HepG2 (cell line): ENCODE data around the gene SH3BGRL2.

Source experiments
- CHCHD3 ChIP-seq: sonication (generic); formaldehyde crosslinking; IDR thresholded peaks from 2 replicates; pipeline ENCODE4 v1.8.0; 2022; ENCODE audit warnings: mild to moderate bottlenecking, missing genetic modification reagents, moderate library complexity
- CTCF ChIP-seq: sonication (generic); formaldehyde crosslinking; IDR thresholded peaks from 2 replicates; pipeline ENCODE4 v1.5.0; 2020; ENCODE audit warnings: mild to moderate bottlenecking, missing genetic modification reagents, moderate library complexity
- EZH2 ChIP-seq: conservative IDR thresholded peaks from 2 replicates; pipeline ENCODE4 v1.6.1; 2012; ENCODE audit warnings: mild to moderate bottlenecking, low read depth, low read length, moderate library complexity
- MEF2D ChIP-seq: sonication (generic); formaldehyde crosslinking; IDR thresholded peaks from 2 replicates; pipeline ENCODE4 v1.5.1; 2020; ENCODE audit warnings: mild to moderate bottlenecking, missing genetic modification reagents
- MTA3 ChIP-seq: sonication (generic); formaldehyde crosslinking; IDR thresholded peaks from 2 replicates; pipeline ENCODE4 v1.4.0; 2020; ENCODE audit warnings: missing genetic modification reagents
- SUZ12 ChIP-seq: fragments of 150-350 bp; IDR thresholded peaks from 2 replicates; pipeline ENCODE4 v1.6.1; 2014; ENCODE audit warnings: low read depth, low read length
- XBP1 ChIP-seq: sonication (generic); formaldehyde crosslinking; IDR thresholded peaks from 2 replicates; pipeline ENCODE4 v1.5.0; 2020; ENCODE audit warnings: missing genetic modification reagents
- ZNF737 ChIP-seq: sonication (generic); formaldehyde crosslinking; IDR thresholded peaks from 2 replicates; pipeline ENCODE4 v1.5.0; 2020; ENCODE audit warnings: missing genetic modification reagents, mild to moderate bottlenecking, borderline replicate concordance

- no peak for TF ChIP-seq MTA3 (CRISPR knock-in tag)
- no peak for TF ChIP-seq CTCF
- no peak for TF ChIP-seq SUZ12
- no peak for TF ChIP-seq EZH2
- no peak for TF ChIP-seq MEF2D (CRISPR knock-in tag)
- TF ChIP-seq XBP1, result no peak
- TF ChIP-seq ZNF737 (CRISPR knock-in tag), result no peak
- TF ChIP-seq CHCHD3, result no peak
These were observed 2.5 kb upstream of the SH3BGRL2 start for GRCh38 chr6:79628466-79629288.
